Measurements from ENCODE around the gene IL1RAPL2.

IL1RAPL2 gene

GRCh38 chrX:105265093-105265492, 699.1 kb downstream of the IL1RAPL2 start:
- DNase-seq (ENCODE audit: low read depth in 2 of 3, low spot score in 1 of 3): no peak

- no peak for DNase-seq (ENCODE audit: low read depth in 2 of 3, low spot score in 1 of 3)
Observed at GRCh38 chrX:105266456-105266855, 700.5 kb downstream of the IL1RAPL2 start.

- no peak for DNase-seq (ENCODE audit: low read depth in 2 of 3, low spot score in 1 of 3)
Observed at GRCh38 chrX:105267167-105267566, 701.2 kb downstream of the IL1RAPL2 start.

- no peak for DNase-seq (ENCODE audit: low read depth in 2 of 3, low spot score in 1 of 3)
Observed at GRCh38 chrX:105269386-105269785, 703.4 kb downstream of the IL1RAPL2 start.

DNA sequence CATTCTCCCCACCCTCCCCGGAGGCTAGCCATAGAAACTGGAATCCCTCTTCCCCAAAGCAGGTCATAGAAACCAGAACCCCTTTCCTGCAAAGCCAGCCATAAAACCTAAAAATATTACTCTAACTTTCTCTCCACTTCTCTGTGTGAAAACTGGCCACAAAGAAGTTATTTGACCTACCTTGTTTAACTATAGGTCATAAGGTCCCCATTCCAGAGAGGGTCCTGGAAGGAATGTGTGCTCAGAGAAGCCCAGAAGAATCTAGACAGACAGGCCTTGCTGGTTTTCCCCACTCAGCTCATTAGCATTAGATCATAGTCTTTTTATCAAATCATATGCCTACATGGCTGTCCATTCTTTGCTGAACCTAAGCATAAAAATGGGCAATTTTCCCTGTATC, 707.3 kb downstream of the IL1RAPL2 start:
- DNase-seq (ENCODE audit: low read depth in 2 of 3, low spot score in 1 of 3): no peak

- DNase-seq (ENCODE audit: low read depth in 2 of 3, low spot score in 1 of 3): no peak
Observed at GRCh38 chrX:105274091-105274490, 708.1 kb downstream of the IL1RAPL2 start.

DNA sequence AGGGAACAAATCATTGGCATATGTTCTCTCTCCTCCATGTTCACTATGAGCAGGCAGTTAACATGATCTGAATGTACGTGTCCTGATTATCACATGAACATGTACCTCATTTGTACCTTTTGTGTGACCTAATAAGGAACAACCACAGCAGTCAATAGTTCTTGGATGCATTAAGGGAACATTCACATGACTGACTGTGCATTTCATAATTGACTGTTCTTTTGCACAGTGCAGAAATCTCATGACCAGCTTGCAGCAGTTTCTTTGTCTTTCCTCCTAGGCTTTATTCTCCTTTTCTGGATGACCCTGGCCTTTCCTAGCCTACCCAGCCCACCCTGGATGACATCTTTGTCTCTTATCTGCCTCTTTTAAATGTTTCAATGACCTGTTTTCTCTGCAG, 711.1 kb downstream of the IL1RAPL2 start:
- DNase-seq (ENCODE audit: low read depth in 2 of 3, low spot score in 1 of 3): no peak

DNA sequence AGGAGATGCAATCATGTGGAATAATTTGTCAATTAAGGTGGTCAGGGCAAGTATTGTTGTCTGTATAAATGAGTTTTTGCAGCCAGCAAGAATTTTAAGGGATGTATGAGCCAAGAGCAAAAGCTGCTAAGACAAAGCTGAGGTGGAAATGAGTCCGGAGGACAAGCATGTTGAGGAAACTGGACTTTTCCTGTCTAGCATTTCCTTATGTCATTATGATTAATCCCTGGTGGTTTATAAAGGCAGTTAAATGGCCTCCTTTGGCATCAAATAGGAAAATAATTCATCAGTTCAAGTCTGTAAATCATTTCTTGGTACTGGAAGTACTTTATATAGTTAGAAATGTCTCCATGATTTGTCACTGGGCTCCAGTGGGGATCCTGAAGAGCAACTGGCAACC, 716.1 kb downstream of the IL1RAPL2 start:
- DNase-seq (ENCODE audit: low read depth in 2 of 3, low spot score in 1 of 3): no peak

GRCh38 chrX:105297041-105297440, 731.0 kb downstream of the IL1RAPL2 start:
- DNase-seq (ENCODE audit: low read depth in 2 of 3, low spot score in 1 of 3): no peak

DNA sequence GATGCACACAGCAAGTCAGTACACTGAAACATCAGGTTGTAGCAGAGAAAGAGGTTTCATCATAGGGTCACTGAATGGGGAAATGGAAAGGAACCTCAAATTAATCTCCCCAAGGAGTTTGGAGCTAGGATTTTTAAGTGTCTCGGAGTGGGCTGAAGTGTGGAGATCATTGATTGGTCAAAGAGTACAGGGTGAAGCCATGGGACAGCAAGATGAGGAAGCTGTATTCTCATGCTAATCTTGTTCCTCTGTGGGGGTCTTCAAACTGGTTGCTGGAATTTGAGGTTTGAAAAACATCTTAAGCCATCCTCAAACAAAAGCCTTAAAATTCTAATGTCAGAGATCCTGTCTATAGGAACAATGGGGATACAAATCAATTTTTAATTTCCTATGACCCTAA, 733.3 kb downstream of the IL1RAPL2 start:
- no peak for DNase-seq (ENCODE audit: low read depth in 2 of 3, low spot score in 1 of 3)

DNA sequence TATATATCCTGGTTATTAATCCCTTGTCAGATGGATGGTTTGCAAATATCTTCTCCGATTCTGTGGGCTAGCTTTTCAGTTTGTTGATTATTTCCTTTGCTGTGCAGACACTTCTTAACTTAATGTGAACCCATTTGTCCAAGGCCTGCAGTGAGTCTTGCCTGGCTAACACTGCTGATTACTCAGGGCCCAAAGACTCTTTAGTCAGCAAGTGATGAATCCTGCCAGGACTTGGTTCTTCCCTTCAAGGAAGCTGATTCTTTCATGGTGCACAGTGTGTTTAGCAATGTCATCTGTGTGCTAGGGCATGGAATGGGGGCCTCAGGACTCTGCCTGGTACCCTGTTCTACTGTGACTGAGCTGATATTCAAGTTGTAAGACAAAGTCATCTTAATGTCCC, 736.2 kb downstream of the IL1RAPL2 start:
- no peak for DNase-seq (ENCODE audit: low read depth in 2 of 3, low spot score in 1 of 3)

DNA sequence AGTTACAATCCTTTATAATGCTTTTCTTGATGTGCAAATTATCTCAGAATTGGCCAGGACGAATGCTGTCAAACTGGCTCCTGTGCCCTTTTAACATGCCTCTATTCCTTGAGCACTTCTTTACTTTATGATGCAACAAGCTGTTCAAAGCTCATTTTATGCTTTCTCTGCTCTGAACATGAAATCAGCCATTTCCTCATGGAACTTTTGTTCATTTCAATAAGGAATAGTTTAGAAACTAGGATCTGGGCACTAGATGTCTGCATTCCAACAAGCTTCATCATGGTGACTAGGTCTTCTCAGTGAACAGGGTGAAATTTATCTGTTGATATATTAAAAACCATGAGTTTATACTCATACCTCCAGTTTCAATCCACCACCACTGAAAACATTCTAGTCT, 741.8 kb downstream of the IL1RAPL2 start:
- DNase-seq (ENCODE audit: low read depth in 2 of 3, low spot score in 1 of 3): no peak

- DNase-seq (ENCODE audit: low read depth in 2 of 3, low spot score in 1 of 3): no peak
Observed at GRCh38 chrX:105313596-105313995, 747.6 kb downstream of the IL1RAPL2 start.

DNA sequence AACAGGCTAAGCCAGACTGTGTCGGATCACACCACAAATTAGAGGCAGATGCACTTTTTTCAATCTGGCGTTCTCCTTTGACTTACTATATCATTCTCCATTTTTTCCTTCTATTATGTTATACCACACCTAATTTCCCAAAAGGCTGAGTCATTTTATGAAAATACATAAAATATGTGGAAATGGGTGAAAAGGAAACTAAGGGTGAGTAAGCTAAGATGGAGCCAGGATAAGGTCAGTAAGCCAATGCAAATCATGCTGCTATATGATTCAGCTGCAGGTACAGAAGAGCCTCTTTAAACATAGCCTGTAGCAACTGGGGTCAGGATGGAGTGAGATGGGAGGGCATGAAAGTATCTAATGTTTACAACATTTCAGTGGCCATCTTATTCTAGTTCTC, 748.5 kb downstream of the IL1RAPL2 start:
- no peak for DNase-seq (ENCODE audit: low read depth in 2 of 3, low spot score in 1 of 3)

DNA sequence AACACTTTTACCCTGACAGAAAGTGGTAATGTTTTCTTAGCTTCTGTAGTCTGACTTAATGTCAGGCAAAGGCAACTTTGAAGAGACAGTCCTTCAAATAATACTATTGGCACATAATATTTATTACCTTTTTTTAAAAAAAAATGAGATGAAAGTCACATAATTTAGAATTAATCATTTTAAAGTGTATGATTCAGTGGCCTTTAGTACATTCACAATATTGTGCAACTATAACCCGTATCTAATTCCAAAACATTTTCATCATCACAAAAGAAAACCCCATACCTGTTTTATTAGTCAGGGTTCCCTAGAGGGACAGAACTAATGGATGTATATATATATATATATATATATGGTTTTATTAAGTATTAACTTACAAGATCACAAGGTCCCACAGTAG, 749.2 kb downstream of the IL1RAPL2 start:
- no peak for DNase-seq (ENCODE audit: low read depth in 2 of 3, low spot score in 1 of 3)

DNA sequence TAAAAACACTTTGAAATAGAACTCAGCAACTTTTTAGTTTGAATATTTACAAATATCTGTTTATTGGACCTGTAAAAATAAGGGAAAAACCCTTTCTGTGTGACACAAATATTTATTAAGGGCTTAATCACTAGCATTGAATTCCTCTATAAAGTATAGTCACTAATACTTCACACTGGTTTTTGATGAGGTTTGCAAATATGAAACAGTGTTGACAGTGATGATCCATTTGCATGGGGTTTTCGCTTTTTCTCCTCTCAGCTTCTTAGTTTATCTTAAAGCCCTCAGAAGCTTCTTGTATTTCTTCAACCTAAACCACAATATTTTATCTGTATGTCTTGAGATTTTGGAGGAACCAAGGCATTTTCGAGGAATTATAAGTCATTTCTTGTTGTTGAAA, 751.1 kb downstream of the IL1RAPL2 start:
- DNase-seq (ENCODE audit: low read depth in 2 of 3, low spot score in 1 of 3): no peak

DNA sequence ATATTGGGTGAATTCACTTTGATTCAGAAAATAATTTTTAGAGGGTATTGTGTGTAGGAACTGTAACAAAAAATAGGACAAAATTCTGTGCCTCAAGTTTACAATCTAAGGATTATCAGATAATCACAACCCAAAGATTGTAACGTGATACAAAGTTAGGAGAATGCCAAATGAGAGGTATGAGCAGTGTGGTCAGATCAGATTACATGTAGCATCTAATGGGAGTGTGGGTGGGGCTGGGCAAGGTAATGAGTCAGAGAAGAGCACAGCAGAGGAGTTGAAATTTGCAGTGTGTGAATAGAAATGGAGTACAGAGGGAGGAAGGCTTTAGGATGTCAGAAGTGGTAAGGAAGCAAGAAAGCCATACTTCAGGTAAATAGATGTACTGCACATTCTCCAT, 757.9 kb downstream of the IL1RAPL2 start:
- no peak for DNase-seq (ENCODE audit: low read depth in 2 of 3, low spot score in 1 of 3)

- no peak for DNase-seq (ENCODE audit: low read depth in 2 of 3, low spot score in 1 of 3)
Observed at GRCh38 chrX:105328773-105329172, 762.8 kb downstream of the IL1RAPL2 start.

DNA sequence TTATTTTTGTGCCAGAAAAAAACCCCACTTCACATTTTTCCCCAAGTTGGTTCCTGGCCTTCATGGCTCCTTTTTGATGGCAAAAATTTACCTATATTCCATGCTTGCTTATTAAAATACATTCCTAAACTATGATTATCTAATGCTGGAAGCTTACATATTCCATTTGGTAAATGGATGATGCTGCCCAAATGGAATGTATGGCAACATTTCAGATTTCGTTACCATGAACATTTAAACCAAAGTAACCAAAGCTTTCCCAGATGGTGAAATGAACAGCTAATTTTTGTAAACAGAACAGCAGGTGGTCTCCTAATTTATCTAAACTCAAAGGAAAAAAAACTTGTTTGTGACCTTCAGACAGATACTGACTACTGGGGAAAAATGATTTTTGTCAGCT, 765.2 kb downstream of the IL1RAPL2 start:
- no peak for DNase-seq (ENCODE audit: low read depth in 2 of 3, low spot score in 1 of 3)

- DNase-seq (ENCODE audit: low read depth in 2 of 3, low spot score in 1 of 3): no peak
Observed at GRCh38 chrX:105347373-105347772, 781.4 kb downstream of the IL1RAPL2 start.

DNA sequence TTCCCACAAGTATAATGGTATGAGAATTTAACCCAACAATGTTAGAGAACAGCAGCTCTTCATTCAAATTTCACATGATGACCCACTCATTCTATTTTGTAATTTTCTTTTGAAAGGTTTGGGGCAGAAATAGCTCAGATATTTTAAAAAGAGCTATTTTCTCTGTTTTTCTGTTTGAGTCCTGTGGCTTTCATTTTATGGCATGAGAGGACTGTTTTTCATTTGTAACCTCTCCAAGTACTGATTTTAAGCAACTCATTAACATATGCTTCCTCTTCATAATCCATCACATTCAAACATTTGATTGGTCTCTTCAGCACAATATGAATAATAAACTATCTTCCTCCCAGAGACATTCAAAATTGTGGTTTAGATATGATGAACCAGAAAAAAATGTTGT, 783.5 kb downstream of the IL1RAPL2 start:
- no peak for DNase-seq (ENCODE audit: low read depth in 2 of 3, low spot score in 1 of 3)

DNA sequence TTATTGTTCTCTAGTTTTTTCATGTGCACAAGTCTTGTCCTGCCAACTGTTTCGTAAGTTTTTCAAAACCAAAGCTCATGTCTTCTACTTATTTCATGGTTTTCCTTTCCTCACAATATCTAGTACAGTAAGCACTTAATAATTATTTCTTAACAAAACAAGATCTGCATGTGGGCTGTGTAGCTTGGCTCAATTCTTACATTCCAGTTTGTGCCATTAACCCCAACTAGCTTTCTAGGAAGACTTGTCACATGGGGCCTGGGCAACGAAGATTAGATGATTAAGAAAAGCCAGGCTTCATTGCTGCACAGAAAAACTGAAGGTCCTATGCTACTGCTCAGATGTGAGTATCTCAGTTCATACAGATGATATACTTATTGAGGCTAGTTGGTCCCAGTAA, 809.8 kb downstream of the IL1RAPL2 start:
- no peak for DNase-seq (ENCODE audit: low read depth in 2 of 3, low spot score in 1 of 3)

GRCh38 chrX:105424729-105425128, 858.7 kb downstream of the IL1RAPL2 start:
- DNase-seq (ENCODE audit: low read depth in 2 of 3, low spot score in 1 of 3): no peak

- no peak for DNase-seq (ENCODE audit: low read depth in 2 of 3, low spot score in 1 of 3)
Observed at GRCh38 chrX:105451401-105451800, 885.4 kb downstream of the IL1RAPL2 start.
